ENCODE data around the gene SEC24D.

SEC24D gene

GRCh38 chr4:118866442-118866841 lies 30.5 kb upstream of the SEC24D start:
- Histone ChIP-seq H3K27me3 (ENCODE audit: low read depth, low read length) (no peaks in the 10 kb centered on the region), H3K4me1 (ENCODE audit: control insufficient read depth in 1 of 2, insufficient read depth in 2 of 2, low read length in 2 of 2) (peaks cover 0 to 4% of the 10 kb centered on the region in 2 donors), H3K4me3 (ENCODE audit: low read depth in 1 of 2, low read length in 2 of 2) (no peak overlapping the region), H3K27ac (ENCODE audit: low read length) (no peak overlapping the region), H3K36me3 (ENCODE audit: control insufficient read depth in 1 of 2, insufficient read depth in 2 of 2, low read length in 2 of 2) (no peaks in the 10 kb centered on the region), H3K9me3 (ENCODE audit: control insufficient read depth in 1 of 2, low read length in 2 of 2) (no peaks in the 10 kb centered on the region)

GRCh38 chr4:118865091-118865708 lies 29.3 kb upstream of the SEC24D start:
- no peaks in the 10 kb centered on the region for H3K36me3 ChIP-seq (ENCODE audit: control insufficient read depth in 1 of 2, insufficient read depth in 2 of 2, low read length in 2 of 2)
- H3K4me3 ChIP-seq (ENCODE audit: low read depth in 1 of 2, low read length in 2 of 2) = no peak overlapping the region
- H3K27ac ChIP-seq (ENCODE audit: low read length) = no peak overlapping the region
- H3K4me1 ChIP-seq (ENCODE audit: control insufficient read depth in 1 of 2, insufficient read depth in 2 of 2, low read length in 2 of 2) = peaks cover 0 to 4% of the 10 kb centered on the region in 2 donors
- H3K27me3 ChIP-seq (ENCODE audit: low read depth, low read length) = no peaks in the 10 kb centered on the region
- H3K9me3 ChIP-seq (ENCODE audit: control insufficient read depth in 1 of 2, low read length in 2 of 2) = no peaks in the 10 kb centered on the region

GRCh38 chr4:118858779-118859178 lies 22.9 kb upstream of the SEC24D start:
- no peaks in the 10 kb centered on the region for H3K4me1 ChIP-seq (ENCODE audit: control insufficient read depth in 1 of 2, insufficient read depth in 2 of 2, low read length in 2 of 2)
- H3K9me3 ChIP-seq (ENCODE audit: control insufficient read depth in 1 of 2, low read length in 2 of 2) = no peaks in the 10 kb centered on the region
- no peak overlapping the region for H3K27ac ChIP-seq (ENCODE audit: low read length)
- no peaks in the 10 kb centered on the region for H3K36me3 ChIP-seq (ENCODE audit: control insufficient read depth in 1 of 2, insufficient read depth in 2 of 2, low read length in 2 of 2)
- no peak overlapping the region for H3K4me3 ChIP-seq (ENCODE audit: low read depth in 1 of 2, low read length in 2 of 2)
- H3K27me3 ChIP-seq (ENCODE audit: low read depth, low read length) = no peaks in the 10 kb centered on the region

- H3K9me3 ChIP-seq (ENCODE audit: control insufficient read depth in 1 of 2, low read length in 2 of 2) = no peaks in the 10 kb centered on the region
- no peak overlapping the region for H3K27ac ChIP-seq (ENCODE audit: low read length)
- no peaks in the 10 kb centered on the region for H3K4me1 ChIP-seq (ENCODE audit: control insufficient read depth in 1 of 2, insufficient read depth in 2 of 2, low read length in 2 of 2)
- no peaks in the 10 kb centered on the region for H3K27me3 ChIP-seq (ENCODE audit: low read depth, low read length)
- H3K4me3 ChIP-seq (ENCODE audit: low read depth in 1 of 2, low read length in 2 of 2) = no peak overlapping the region
- no peaks in the 10 kb centered on the region for H3K36me3 ChIP-seq (ENCODE audit: control insufficient read depth in 1 of 2, insufficient read depth in 2 of 2, low read length in 2 of 2)
These were observed 21.8 kb upstream of the SEC24D start for GRCh38 chr4:118857760-118858159.

- Histone ChIP-seq H3K36me3 (ENCODE audit: control insufficient read depth in 1 of 2, insufficient read depth in 2 of 2, low read length in 2 of 2) (no peaks in the 10 kb centered on the region), H3K27ac (ENCODE audit: low read length) (peak overlapping the region; percentile 52)
These were observed 14.7 kb upstream of the SEC24D start for GRCh38 chr4:118850488-118851173.

GRCh38 chr4:118849867-118850487 lies 14.1 kb upstream of the SEC24D start:
- Histone ChIP-seq H3K36me3 (ENCODE audit: control insufficient read depth in 1 of 2, insufficient read depth in 2 of 2, low read length in 2 of 2) (no peaks in the 10 kb centered on the region), H3K4me3 (ENCODE audit: low read depth in 1 of 2, low read length in 2 of 2) (peak overlapping the region; percentile 65 to 72), H3K27me3 (ENCODE audit: low read depth, low read length) (no peaks in the 10 kb centered on the region), H3K9me3 (ENCODE audit: control insufficient read depth in 1 of 2, low read length in 2 of 2) (no peaks in the 10 kb centered on the region), H3K4me1 (ENCODE audit: control insufficient read depth in 1 of 2, insufficient read depth in 2 of 2, low read length in 2 of 2) (no peaks in the 10 kb centered on the region), H3K27ac (ENCODE audit: low read length) (no peak overlapping the region)

More at GRCh38 chr4:118850488-118851173, 14.7 kb upstream of the SEC24D start:
- Histone ChIP-seq H3K4me3 (ENCODE audit: low read depth in 1 of 2, low read length in 2 of 2) (peak overlapping the region; percentile 65 to 72), H3K9me3 (ENCODE audit: control insufficient read depth in 1 of 2, low read length in 2 of 2) (no peaks in the 10 kb centered on the region), H3K27me3 (ENCODE audit: low read depth, low read length) (no peaks in the 10 kb centered on the region), H3K4me1 (ENCODE audit: control insufficient read depth in 1 of 2, insufficient read depth in 2 of 2, low read length in 2 of 2) (no peaks in the 10 kb centered on the region)

GRCh38 chr4:118848901-118849300 lies 13.0 kb upstream of the SEC24D start:
- no peaks in the 10 kb centered on the region for H3K36me3 ChIP-seq (ENCODE audit: control insufficient read depth in 1 of 2, insufficient read depth in 2 of 2, low read length in 2 of 2)
- H3K4me1 ChIP-seq (ENCODE audit: control insufficient read depth in 1 of 2, insufficient read depth in 2 of 2, low read length in 2 of 2) = no peaks in the 10 kb centered on the region
- H3K27me3 ChIP-seq (ENCODE audit: low read depth, low read length) = no peaks in the 10 kb centered on the region
- no peaks in the 10 kb centered on the region for H3K9me3 ChIP-seq (ENCODE audit: control insufficient read depth in 1 of 2, low read length in 2 of 2)
- no peak overlapping the region for H3K4me3 ChIP-seq (ENCODE audit: low read depth in 1 of 2, low read length in 2 of 2)
- no peak overlapping the region for H3K27ac ChIP-seq (ENCODE audit: low read length)

- Histone ChIP-seq H3K27me3 (ENCODE audit: low read depth, low read length) (no peaks in the 10 kb centered on the region), H3K4me3 (ENCODE audit: low read depth in 1 of 2, low read length in 2 of 2) (no peak overlapping the region), H3K36me3 (ENCODE audit: control insufficient read depth in 1 of 2, insufficient read depth in 2 of 2, low read length in 2 of 2) (no peaks in the 10 kb centered on the region), H3K27ac (ENCODE audit: low read length) (no peak overlapping the region), H3K9me3 (ENCODE audit: control insufficient read depth in 1 of 2, low read length in 2 of 2) (no peaks in the 10 kb centered on the region), H3K4me1 (ENCODE audit: control insufficient read depth in 1 of 2, insufficient read depth in 2 of 2, low read length in 2 of 2) (no peaks in the 10 kb centered on the region)
These were observed 12.3 kb upstream of the SEC24D start for GRCh38 chr4:118848242-118848641.

- no peak overlapping the region for H3K4me3 ChIP-seq (ENCODE audit: low read depth in 1 of 2, low read length in 2 of 2)
- H3K27ac ChIP-seq (ENCODE audit: low read length) = no peak overlapping the region
These were observed 11.1 kb upstream of the SEC24D start for GRCh38 chr4:118846979-118847378.

GRCh38 chr4:118845552-118846050 lies 9.7 kb upstream of the SEC24D start:
- Histone ChIP-seq H3K36me3 (ENCODE audit: control insufficient read depth in 1 of 2, insufficient read depth in 2 of 2, low read length in 2 of 2) (no peaks in the 10 kb centered on the region), H3K4me1 (ENCODE audit: control insufficient read depth in 1 of 2, insufficient read depth in 2 of 2, low read length in 2 of 2) (no peaks in the 10 kb centered on the region), H3K27me3 (ENCODE audit: low read depth, low read length) (no peaks in the 10 kb centered on the region), H3K9me3 (ENCODE audit: control insufficient read depth in 1 of 2, low read length in 2 of 2) (no peaks in the 10 kb centered on the region), H3K27ac (ENCODE audit: low read length) (no peak overlapping the region), H3K4me3 (ENCODE audit: low read depth in 1 of 2, low read length in 2 of 2) (no peak overlapping the region)

More at GRCh38 chr4:118846979-118847378, 11.1 kb upstream of the SEC24D start:
- no peaks in the 10 kb centered on the region for H3K9me3 ChIP-seq (ENCODE audit: control insufficient read depth in 1 of 2, low read length in 2 of 2)
- H3K4me1 ChIP-seq (ENCODE audit: control insufficient read depth in 1 of 2, insufficient read depth in 2 of 2, low read length in 2 of 2) = no peaks in the 10 kb centered on the region
- no peaks in the 10 kb centered on the region for H3K36me3 ChIP-seq (ENCODE audit: control insufficient read depth in 1 of 2, insufficient read depth in 2 of 2, low read length in 2 of 2)
- H3K27me3 ChIP-seq (ENCODE audit: low read depth, low read length) = no peaks in the 10 kb centered on the region

- H3K4me1 ChIP-seq (ENCODE audit: control insufficient read depth in 1 of 2, insufficient read depth in 2 of 2, low read length in 2 of 2) = no peaks in the 10 kb centered on the region
- H3K27me3 ChIP-seq (ENCODE audit: low read depth, low read length) = no peaks in the 10 kb centered on the region
- H3K27ac ChIP-seq (ENCODE audit: low read length) = no peak overlapping the region
- no peak overlapping the region for H3K4me3 ChIP-seq (ENCODE audit: low read depth in 1 of 2, low read length in 2 of 2)
- no peaks in the 10 kb centered on the region for H3K36me3 ChIP-seq (ENCODE audit: control insufficient read depth in 1 of 2, insufficient read depth in 2 of 2, low read length in 2 of 2)
- no peaks in the 10 kb centered on the region for H3K9me3 ChIP-seq (ENCODE audit: control insufficient read depth in 1 of 2, low read length in 2 of 2)
These were observed 7.3 kb upstream of the SEC24D start for GRCh38 chr4:118843237-118843636.

All from muscle layer of duodenum (tissue), 2 donors.